ENCODE results near the gene RTF1. TPM values are rescaled to one million over a fixed set of nuclear protein-coding genes. Genes with fewer than 3 reads are reported as not detected.

RTF1 gene
- total and polyA plus RNA-seq, 2 donors (not counting 1 experiment from before 2014, with no cell fraction given): 11.9 to 39.4 TPM

DNA sequence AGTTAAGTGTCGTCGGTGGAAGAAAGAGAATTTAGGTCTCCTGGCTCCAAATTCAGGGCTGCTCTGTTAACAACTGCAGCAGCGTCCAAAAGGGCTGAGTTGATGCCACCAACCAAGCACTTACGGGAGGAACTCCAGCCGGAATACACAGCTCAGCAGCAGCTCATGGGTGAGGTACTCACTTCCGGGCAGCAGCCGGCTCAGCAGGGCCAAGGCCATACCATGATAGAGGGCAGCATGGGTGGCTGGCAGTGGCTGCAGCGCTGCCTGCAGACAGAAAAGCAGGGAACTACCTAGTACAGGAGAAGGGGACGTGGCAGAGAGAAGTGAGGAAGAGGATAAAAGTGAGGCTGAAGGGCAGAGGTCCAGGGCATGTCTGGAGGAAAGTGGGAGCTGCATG is 104.7 kb downstream of the RTF1 start:
- Histone ChIP-seq H3K4me2 (replicated peaks; ENCODE audit: low read depth, low read length, poor library complexity, severe bottlenecking) (no peak overlapping the region), H3K4me1 (ENCODE audit: control insufficient read depth in 2 of 2, insufficient read depth in 2 of 2, low read length in 2 of 2) (no peaks in the 10 kb centered on the region), H2AFZ (ENCODE audit: insufficient read depth, low read depth, low read length, poor library complexity, severe bottlenecking) (no peak overlapping the region), H3K27me3 (replicated peaks in 1 of 4; ENCODE audit: control extremely low read depth in 1 of 4, control insufficient read depth in 3 of 4, insufficient read depth in 4 of 4, low read length in 3 of 4) (no peaks in the 10 kb centered on the region), H3K36me3 (replicated peaks in 1 of 2; ENCODE audit: control extremely low read depth in 1 of 2, control insufficient read depth in 1 of 2, extremely low read depth in 1 of 2, insufficient read depth in 2 of 2, low read length in 1 of 2) (peaks cover 0 to 13% of the 10 kb centered on the region in 2 experiments), H3K4me3 (ENCODE audit: control extremely low read depth in 1 of 5, extremely low read depth in 1 of 5, insufficient read depth in 1 of 5, low read depth in 2 of 5, low read length in 4 of 5) (no peak overlapping the region), H3K79me2 (ENCODE audit: control insufficient read depth, insufficient read depth, low read length) (no peaks in the 10 kb centered on the region), H4K20me1 (ENCODE audit: control insufficient read depth, insufficient read depth, low read length, poor library complexity, severe bottlenecking) (no peaks in the 10 kb centered on the region), H3K9me3 (ENCODE audit: control extremely low read depth in 1 of 3, control insufficient read depth in 2 of 3, insufficient read depth in 1 of 3, low read length in 2 of 3) (no peaks in the 10 kb centered on the region), H3K27ac (ENCODE audit: low read length in 2 of 2) (no peak overlapping the region), H3K9ac (ENCODE audit: low read length) (no peak overlapping the region)
- DNase-seq (no peak), ATAC-seq (ENCODE audit: low read depth) (no peak)
- TF ChIP-seq EZH2 (IDR thresholded peaks at IDR 0.05; ENCODE audit: borderline replicate concordance, insufficient read depth, low read depth, low read length, poor library complexity, severe bottlenecking): no peak
- TF ChIP-seq CTCF (IDR thresholded peaks at IDR 0.05): no peak
- no peak overlapping the region for H3K27ac Mint-ChIP-seq
- H3K27me3 Mint-ChIP-seq: no peaks in the 10 kb centered on the region
- no peak overlapping the region for H3K4me3 Mint-ChIP-seq
- H3K9me3 Mint-ChIP-seq (ENCODE audit: insufficient read depth): no peaks in the 10 kb centered on the region
- intact Hi-C loops (cut with micrococcal nuclease): no loop called here
- H3K4me1 Mint-ChIP-seq: no peaks in the 10 kb centered on the region
- POLR2A ChIA-PET: no interaction called here
- CTCF ChIA-PET: no interaction called here
- WGBS (ENCODE audit: insufficient coverage): 98% methylated on average over 9 of the region's 9 CpGs

DNA sequence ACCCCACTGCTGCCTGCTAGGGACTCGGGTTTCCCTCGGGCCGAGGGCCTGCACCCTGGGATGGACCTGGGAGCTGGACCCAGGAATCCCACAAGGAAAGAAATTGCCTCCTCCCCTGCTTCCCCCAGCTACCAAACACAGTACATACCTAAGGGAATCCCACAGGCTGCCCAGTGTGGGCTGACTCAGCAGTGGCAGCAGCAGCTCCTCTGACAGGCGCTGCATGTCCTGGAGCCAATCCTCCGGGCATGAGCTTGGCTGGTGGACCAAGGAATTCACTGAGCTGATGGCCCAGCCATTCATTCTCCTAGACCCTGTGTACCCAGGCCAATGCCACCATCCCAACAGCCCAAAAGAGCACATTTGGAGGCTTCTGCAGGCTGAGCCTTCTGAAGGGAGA is 106.2 kb downstream of the RTF1 start:
- H3K9me3 Mint-ChIP-seq (ENCODE audit: insufficient read depth): no peaks in the 10 kb centered on the region
- no peak overlapping the region for H3K27ac Mint-ChIP-seq
- no peak overlapping the region for H3K4me3 Mint-ChIP-seq
- Histone ChIP-seq H3K9me3 (ENCODE audit: control extremely low read depth in 1 of 3, control insufficient read depth in 2 of 3, insufficient read depth in 1 of 3, low read length in 2 of 3) (no peaks in the 10 kb centered on the region), H3K79me2 (ENCODE audit: control insufficient read depth, insufficient read depth, low read length) (no peaks in the 10 kb centered on the region), H3K4me1 (ENCODE audit: control insufficient read depth in 2 of 2, insufficient read depth in 2 of 2, low read length in 2 of 2) (no peaks in the 10 kb centered on the region), H4K20me1 (ENCODE audit: control insufficient read depth, insufficient read depth, low read length, poor library complexity, severe bottlenecking) (no peaks in the 10 kb centered on the region), H3K27me3 (replicated peaks in 1 of 4; ENCODE audit: control extremely low read depth in 1 of 4, control insufficient read depth in 3 of 4, insufficient read depth in 4 of 4, low read length in 3 of 4) (no peaks in the 10 kb centered on the region), H3K27ac (ENCODE audit: low read length in 2 of 2) (no peak overlapping the region), H3K4me3 (ENCODE audit: control extremely low read depth in 1 of 5, extremely low read depth in 1 of 5, insufficient read depth in 1 of 5, low read depth in 2 of 5, low read length in 4 of 5) (no peak overlapping the region), H3K36me3 (replicated peaks in 1 of 2; ENCODE audit: control extremely low read depth in 1 of 2, control insufficient read depth in 1 of 2, extremely low read depth in 1 of 2, insufficient read depth in 2 of 2, low read length in 1 of 2) (peaks cover 4 to 24% of the 10 kb centered on the region in 2 experiments), H3K9ac (ENCODE audit: low read length) (no peak overlapping the region), H3K4me2 (replicated peaks; ENCODE audit: low read depth, low read length, poor library complexity, severe bottlenecking) (no peak overlapping the region), H2AFZ (ENCODE audit: insufficient read depth, low read depth, low read length, poor library complexity, severe bottlenecking) (no peak overlapping the region)
- ChIA-PET CTCF (no interaction called here), POLR2A (no interaction called here)
- WGBS (ENCODE audit: insufficient coverage): 98% methylated on average over 5 of the region's 5 CpGs
- H3K4me1 Mint-ChIP-seq: no peaks in the 10 kb centered on the region
- TF ChIP-seq EZH2 (IDR thresholded peaks at IDR 0.05; ENCODE audit: borderline replicate concordance, insufficient read depth, low read depth, low read length, poor library complexity, severe bottlenecking) (no peak), CTCF (IDR thresholded peaks at IDR 0.05) (no peak)
- H3K27me3 Mint-ChIP-seq: no peaks in the 10 kb centered on the region
- ATAC-seq (ENCODE audit: low read depth) (no peak), DNase-seq (no peak)
- intact Hi-C loops (cut with micrococcal nuclease): no loop called here
